ENCODE measurements around the gene DRD2.

The DRD2 gene

DNA sequence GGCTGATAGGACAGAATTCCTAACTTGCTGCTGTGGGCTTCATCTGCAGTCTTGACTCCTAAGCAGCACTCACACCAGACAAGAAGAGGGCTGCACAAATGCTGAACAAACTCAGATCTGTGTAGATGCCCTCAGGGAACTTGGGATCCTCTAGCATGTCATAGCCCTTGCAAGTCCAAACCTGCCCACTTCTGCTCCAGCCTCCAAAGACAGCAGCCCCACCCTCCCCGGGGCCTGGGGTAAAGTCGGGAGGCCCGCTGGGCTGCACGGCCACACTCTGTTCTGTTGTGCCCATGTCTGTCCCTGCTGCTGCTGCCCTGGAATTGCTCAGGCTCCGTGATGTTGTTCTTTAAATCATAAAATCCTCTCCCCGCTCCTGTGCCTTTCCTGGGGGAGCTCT lies 28.3 kb downstream of the DRD2 start:
- FAIRE-seq (no peak), DNase-seq (ENCODE audit: low spot score) (no peak)

DNA sequence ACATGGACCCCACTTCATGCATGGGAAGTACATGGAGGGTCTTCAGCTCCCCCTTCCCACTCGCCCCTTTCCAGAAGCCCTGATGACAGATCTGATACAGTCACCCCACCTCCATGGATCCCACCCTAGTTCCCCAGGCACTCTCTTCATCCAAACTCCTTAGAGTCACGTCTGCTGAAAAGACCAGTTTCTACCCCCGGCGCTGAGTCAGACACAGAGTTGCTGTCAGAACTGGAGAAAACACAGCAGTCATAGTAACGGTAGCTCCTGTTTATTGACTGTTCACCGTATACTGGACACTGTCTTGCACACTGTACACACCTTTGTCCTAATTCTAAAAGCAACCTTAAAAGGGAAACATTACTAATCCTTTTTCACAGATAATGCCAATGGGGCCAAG lies 29.1 kb downstream of the DRD2 start:
- no peak for DNase-seq (ENCODE audit: low spot score)
- no peak for FAIRE-seq

DNA sequence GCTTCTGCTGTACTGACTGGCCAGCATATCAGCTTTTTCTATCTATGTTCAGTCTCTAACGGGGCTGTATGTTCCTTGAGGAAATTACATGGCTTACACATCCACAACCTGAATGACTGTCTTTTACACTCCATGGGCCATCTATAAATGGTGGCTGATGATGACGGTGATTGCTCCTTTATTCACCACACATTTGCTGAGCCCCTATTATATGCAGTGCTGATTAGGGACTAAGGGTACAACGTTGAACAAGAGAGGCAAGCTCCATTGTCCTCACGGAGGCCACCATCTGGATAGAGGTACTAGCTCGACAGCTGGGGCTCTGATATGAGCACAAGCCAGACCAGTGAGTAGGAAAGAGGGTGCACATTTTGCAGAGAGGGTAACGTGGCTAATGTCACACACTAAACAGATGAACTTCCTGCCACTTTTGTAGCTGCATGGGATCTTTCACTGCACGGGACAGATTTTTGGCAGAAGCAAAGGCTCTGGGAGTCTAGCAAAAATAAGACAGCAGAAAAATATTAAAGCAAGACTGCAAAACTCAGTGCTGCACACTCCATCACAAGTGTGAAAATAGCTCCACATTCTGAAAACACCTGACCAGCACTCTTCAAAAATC lies 30.6 kb downstream of the DRD2 start:
- FAIRE-seq: no peak
- no peak for DNase-seq (ENCODE audit: low spot score)

DNA sequence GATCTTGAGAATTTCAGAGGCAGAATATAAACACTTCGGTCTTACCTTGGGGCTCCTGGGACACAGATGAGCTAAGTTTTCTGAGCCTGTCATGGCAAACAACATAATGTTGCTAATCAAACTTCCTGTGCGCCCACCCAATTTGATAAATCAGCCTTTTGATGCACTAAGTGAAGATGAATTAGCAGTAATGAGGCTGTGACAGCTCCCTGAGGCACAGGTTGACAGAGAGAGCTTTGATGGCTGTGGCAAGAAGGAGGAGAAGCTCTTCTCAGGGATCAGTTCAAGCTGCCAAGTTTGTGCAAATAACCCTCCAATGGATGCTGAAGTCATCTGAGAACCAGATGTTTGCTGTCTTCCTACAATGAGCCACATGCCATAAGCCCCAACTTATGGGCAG lies 34.4 kb downstream of the DRD2 start:
- FAIRE-seq (no peak), DNase-seq (ENCODE audit: low spot score) (no peak)

DNA sequence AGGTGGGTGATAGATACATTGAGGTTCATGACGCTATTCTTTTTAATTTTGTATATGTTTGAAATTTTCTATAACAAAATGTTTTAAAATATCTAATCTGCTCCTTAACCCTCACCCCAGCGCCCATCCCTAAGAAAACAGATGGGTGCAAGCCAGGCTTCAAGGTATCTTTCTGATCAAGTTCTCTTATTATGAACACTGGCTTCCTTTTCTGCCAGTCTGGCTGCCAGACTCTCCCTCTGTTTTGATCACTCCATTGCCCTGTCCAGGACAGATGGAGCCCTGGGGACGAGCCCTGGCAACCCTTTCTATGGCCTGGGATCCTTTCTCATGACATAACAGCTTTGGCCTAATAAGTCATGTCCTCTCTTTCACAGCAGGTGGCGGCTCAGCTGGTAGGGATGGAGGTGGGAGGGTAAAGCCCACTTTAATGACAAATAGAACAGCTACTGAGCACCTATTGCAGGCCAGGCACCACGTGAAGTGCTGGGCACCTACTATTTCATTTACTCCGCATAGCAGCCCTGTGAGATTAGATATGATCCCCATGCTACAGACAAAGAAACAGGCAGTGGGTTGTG lies 38.4 kb downstream of the DRD2 start:
- DNase-seq (ENCODE audit: low spot score) (no peak), FAIRE-seq (no peak)

DNA sequence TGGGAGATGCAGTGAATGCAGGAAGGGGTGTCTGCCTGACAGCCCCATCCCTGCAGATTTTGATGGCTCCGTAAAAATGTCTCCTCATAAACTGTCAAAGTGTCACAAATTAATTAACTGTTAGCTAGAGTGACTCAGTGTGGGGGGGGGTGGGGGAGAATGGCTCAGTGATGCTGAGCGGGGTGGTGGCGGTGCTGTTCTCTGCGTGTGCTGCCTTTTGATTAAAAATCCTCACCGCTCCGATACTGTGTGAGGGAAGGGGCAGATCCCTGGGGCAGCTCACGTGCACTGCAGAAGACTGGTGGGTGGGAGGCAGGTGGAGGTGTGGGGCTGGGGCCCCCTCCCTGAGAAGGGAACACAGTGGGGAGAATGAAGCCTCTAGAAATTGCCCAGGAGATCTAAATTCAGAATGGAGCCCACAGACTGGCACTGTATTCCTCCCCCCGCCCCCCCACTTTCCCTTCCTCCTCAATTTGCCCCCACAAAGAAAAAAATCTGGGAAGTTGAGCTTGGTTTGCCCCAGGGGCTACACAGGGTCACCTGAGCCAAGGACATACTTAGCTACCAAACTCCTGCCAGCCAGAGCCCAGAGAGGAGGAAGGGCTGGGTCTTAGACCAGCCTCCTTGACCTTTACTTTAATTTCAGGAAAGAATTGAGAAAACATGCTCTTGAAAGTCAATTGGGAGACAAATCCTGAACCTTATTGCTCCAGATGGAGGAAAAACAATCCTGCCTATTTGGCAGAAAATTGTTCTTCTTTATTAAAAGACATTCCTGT lies 39.8 kb downstream of the DRD2 start:
- DNase-seq (ENCODE audit: low spot score) (no peak), FAIRE-seq (no peak)

DNA sequence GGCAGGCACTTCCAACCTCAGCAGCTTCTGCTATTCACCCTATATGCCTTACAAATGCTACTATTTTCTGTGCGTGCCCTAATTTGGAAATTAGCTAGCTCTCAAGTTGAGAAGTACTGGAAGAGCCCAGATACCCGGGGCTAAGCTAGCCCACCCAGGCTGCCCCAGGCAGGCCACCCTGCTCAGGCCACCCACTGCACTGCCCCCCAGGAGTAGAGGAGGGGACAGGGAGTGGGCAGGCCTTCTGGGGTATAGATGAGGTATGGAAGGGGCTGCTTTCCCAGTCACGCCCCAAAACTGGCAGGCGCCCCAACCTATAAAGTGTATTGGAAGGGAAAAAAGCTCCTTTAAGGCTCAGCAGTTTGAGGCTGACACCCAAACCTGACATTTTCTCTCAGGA lies 43.5 kb downstream of the DRD2 start:
- no peak for FAIRE-seq
- no peak for DNase-seq (ENCODE audit: low spot score)

DNA sequence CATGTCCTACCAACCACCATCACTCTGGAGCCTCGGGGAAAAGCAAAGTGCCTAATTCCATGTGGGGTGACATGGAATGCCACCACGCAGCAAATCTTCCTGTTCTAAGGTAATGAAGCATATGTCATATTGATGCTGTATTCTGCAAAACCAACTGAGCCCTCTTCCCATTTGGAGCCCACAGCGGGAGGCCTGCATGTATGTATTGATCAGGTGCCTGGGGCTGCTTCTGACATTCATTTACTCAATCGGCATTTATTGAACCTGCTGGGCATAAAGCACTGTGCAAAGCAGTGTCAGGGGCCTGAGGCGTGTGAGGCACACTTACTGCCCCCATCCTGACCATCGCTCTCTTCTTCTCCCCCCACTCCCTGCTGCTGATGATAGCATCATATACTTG lies 48.5 kb downstream of the DRD2 start:
- DNase-seq (ENCODE audit: low spot score) (no peak), FAIRE-seq (no peak)

DNA sequence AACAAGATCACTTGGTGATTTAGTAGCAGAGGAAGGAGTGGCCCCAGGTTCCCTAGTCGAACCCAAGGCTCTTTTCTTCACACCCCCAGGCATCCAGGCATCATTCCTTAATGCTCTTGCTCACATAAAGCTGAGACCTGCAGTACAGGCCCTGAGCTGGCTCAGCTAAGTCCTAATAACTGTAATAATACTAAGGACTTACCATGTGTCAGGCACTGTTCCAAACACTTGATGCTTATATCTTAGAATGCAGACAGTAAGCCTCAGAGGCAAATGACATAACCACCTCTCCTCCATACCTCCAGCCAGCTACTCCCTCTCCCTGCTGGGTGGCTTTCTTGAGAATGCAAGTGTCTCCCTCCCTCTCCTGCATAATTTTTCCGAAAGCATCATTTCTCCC lies 54.4 kb downstream of the DRD2 start:
- no peak for FAIRE-seq

DNA sequence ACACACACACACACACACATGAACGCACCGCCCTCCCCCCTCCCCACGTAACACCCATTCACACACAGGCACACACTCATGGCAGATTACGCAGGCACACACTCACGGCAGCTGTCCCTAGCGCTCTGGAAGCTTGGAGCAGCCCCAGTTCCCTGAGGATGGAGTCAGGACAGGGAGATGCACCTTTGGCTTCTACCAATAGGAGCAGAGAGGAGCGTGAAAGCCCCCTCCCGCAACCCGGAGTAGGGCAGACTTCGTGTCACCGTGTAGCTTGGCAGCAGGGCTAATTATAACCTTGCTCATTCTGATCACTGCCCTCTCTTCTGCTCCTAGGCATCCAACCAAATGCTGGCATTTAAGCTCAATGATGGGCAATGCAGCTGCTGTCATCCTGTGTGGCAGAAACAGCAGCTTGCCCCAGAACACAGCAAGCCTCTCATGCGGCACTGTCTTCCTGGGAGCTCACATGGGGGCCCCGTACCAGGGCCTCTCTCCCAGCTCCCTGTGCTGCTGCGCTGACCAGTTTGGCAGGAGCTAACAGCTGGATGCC lies 55.7 kb downstream of the DRD2 start:
- DNase-seq (ENCODE audit: low spot score) (no peak), FAIRE-seq (no peak)

More for the DNA sequence above, 54.4 kb downstream of the DRD2 start:
- DNase-seq (ENCODE audit: low spot score): no peak

DNA sequence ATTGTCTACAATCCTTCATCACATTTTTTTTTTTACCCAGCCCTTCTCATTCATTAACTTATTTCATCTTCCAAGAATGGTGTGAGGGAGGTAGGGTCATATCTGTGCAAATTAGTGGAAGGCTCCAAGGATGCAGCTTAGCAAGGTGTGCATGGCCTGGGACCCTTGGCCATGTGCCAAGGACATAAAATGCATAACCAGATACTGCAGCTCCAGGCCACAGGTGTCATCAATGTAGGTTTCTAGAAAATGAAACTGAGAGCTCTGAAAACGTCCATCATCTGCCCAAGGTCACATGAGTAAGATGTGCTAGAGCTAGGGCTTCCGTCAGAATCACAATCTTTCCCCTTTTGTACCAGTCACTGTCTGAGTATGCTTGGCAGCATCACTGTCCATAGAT lies 57.8 kb downstream of the DRD2 start:
- no peak for DNase-seq (ENCODE audit: low spot score)
- FAIRE-seq: no peak

DNA sequence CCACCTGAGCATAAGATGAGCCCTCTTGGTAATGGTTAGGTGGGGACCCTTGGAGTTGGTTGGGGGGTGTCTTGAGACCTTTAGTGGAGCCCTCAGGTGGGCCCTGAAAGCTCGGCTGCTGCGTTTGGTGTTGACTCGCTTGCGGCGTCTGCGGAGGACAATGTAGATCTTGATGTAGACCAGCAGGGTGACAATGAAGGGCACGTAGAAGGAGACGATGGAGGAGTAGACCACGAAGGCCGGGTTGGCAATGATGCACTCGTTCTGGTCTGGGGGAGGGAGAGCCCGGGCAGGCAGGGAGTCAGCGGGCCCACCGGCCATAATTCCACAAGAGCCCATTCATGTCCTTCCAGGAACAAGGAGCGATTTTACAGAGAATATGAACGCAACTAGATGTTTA lies 59.9 kb downstream of the DRD2 start:
- DNase-seq (ENCODE audit: low spot score) (no peak), FAIRE-seq (no peak)

DNA sequence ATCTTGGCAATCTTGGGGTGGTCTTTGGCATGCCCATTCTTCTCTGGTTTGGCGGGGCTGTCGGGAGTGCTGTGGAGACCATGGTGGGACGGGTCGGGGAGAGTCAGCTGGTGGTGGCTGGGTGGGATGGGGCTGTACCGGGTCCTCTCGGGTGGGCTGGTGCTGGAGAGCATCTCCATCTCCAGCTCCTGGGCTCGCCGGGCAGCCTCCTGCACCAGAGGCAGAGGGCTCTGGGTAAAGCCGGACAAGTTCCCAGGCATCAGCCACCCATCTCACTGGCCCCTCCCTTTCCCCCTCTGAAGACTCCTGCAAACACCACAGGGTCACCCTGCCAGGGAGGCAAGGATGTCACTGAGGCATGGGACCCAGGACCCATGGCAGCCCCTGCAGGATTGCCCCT lies 62.5 kb downstream of the DRD2 start:
- no peak for FAIRE-seq
- DNase-seq (ENCODE audit: low spot score): no peak

DNA sequence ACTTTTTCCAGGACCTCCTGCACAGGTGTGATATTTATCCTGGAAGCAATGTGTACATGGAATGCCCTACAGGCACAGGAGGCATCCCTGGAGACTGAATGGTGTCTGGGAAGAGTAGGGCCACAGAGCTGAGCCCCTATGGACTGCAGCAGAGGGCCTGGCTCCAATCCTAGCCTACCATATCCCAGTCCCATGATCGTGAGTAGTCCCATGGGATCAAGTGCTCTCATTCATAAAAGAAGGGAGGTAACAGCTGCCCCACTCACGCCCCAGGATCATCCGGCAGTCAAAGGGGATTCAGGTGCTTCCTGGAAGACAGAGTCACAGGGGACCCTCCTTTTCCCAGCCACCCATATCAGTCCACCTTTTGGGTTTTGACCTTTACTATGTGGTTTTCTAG lies 63.7 kb downstream of the DRD2 start:
- DNase-seq (ENCODE audit: low spot score) (no peak), FAIRE-seq (no peak)

DNA sequence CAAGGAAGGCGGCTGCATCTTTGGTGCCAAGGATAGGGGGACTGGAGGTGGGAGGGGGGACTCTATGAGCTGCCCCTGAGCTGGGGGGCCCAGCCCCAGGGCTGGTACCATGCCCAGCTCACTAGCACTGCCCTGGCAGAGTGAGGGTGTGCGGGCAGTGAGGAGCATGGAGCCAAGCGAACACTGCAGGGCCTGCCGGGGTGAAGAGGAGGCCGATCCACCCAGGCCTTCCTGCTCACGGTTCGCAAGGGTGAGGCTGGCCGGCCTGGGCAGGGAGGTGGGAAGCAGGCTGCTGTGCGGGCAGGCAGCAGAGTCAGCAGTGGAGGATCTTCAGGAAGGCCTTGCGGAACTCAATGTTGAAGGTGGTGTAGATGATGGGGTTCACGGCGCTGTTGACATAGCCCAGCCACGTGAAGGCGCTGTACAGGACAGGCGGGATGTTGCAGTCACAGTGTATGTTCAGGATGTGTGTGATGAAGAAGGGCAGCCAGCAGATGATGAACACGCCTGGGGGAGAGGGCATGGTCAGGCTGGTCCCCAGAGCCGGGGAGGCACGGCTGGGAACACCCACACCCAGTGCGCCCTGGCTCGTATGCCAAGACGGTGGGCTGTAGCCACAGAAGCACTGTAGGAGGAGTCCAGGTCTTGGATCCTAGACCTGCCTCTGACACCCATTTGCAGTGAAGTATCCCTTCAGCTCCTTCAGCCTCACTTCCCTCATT lies 64.6 kb downstream of the DRD2 start:
- DNase-seq (ENCODE audit: low spot score) (no peak), FAIRE-seq (no peak)

DNA sequence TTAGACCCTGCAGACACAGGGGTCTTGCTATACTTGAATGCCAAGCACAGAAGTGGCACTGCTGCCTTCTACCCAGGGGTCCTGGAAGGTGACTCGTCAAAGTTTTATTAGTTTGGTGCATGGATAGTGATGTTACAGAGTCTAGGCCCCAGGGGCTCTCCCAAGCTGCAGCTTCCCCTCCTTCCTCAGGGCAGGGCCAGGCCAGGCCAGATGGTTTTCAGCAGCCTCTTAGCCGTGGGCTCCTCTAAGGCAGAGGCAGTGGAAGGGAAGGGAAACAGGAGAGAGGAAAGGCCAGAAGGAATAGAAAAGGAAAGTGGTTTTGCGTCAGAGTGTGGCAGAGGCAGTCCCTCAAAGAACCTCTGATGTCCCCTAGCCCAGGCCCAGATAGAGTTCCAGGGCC lies 65.7 kb downstream of the DRD2 start:
- DNase-seq (ENCODE audit: low spot score): no peak
- no peak for FAIRE-seq

DNA sequence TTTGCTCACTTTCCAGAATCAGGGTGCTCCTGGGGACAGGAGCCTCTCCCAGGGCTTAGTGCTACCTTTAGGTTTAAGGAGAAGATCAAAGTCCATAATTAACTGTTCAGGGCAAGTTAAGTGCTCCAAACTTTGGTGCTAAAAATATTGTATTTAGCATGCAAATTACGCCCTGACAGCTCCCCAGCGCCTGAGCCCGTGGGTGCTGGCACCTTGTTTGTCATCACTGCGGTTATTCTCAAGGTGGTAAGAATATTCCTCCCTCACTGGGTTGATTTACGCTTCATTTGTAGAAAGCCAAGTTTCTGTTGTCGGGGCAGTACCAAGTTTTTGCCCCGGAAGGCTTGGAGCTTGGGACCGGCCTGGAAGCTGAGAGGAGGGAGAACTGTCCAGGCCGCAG lies 66.3 kb downstream of the DRD2 start:
- DNase-seq (ENCODE audit: low spot score) (no peak), FAIRE-seq (no peak)

DNA sequence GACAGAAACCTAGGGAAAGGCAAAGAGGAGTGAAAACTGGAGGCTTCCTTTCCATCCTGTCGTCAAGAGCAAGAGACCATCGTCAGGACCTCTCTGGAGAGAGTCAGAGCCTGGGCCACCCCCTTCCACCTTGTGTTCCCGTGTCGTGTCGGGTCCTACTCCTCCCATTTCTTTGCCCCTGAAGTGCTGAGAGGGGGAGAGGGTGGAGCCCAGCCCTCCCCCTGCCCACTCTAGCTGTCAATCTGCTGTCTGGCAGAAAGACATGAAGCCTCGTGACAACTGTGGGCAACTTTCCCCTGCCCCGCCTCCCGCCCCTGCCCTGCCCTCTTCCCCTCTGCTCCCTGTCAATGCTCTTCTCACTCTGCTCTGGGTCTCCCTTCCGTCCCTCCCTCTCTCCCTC lies 67.0 kb downstream of the DRD2 start:
- FAIRE-seq (no peak), DNase-seq (ENCODE audit: low spot score) (no peak)

DNA sequence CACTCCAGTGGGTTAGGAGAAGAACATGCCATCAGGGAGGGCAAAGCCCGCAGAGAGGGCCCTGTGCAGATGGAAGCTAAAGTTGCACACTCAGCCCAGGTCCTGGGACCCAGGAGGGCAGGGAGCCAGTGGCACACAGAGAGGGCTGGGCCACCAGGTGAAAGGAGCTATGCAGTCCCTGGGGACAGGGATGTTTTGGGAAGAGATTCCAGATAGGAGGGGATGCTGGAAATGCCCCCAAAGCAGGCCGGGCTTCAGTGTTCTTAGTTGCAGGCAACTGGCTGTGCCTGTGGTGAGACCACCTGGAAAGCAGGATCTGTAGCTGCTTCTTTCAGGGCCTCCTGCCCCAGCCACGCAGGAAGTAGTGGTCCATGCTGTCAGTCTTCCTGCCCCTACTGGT lies 68.0 kb downstream of the DRD2 start:
- DNase-seq (ENCODE audit: low spot score): no peak

DNA sequence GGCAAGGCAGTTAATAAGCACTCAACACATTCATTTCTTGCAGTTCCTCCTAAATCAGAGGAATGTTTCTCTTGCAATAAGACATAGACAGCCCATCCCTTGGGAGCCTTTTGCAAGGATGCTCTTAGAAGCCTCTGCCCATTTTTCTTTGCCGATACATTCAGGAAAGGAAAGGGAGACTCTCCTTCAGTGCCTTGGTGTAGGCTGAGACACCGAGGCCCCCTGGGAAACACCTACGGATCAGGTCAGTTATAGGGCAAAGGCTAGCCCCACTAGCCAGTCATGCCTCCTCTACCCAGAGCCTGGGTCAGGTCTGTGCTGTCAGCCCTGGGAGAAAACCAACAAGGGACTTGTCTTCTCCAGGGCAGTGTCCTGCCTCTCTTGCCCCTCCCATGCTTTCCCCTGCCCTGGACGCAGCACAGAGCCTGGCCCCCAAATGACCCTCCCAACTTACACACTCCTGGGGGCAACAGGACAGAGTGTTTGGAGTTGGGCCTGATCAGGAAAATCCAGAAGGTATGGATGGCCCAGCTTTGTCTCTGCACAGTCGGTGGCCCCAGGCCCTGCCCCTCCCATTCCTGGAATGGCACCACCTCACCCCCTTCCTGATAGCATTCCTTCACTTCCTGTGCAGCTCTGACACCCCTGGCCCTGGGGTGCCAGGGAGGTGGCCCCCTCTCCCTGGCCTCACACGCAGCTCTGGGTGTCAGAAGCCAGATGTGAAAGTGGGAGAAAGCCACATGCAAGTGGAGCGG lies 69.3 kb downstream of the DRD2 start:
- FAIRE-seq (no peak), DNase-seq (ENCODE audit: low spot score) (no peak)

More for the DNA sequence above, 68.0 kb downstream of the DRD2 start:
- no peak for FAIRE-seq

DNA sequence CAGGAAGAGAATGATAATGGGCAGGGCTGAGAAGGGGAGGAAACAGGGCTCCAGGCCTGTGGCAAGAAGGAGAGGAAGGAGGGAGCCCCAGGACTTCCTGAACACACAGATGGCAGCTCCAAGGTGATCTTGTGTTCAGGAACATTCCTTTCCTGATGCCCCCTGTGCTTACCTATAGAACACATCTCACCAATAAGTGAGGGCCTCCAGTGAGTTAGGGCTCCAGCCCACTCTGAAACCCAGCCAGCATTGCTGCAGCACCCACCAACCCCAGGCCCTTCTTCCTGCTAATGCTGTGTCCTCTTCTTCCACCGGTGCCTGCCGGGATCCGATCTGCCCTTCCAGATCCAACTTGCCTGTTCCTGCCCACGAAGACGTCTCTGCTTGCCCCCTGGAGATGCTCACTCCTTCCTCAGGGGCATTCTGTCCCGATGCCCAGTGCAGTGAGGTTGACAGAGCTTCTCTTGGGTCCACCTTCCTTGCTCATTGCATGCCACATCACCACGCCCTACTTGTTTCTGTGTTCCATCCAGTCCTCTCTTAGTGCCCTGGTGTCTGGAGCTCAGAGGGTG lies 70.3 kb downstream of the DRD2 start:
- no peak for DNase-seq (ENCODE audit: low spot score)
- FAIRE-seq: no peak
